Activated naive CD4-positive, alpha-beta T cell treated with anti-CD3 and anti-CD28 coated beads for 36 hours (primary cell): ENCODE data around the gene BCL3. TPM values are rescaled to one million over a fixed set of nuclear protein-coding genes. Genes with fewer than 3 reads are reported as not detected.
A peak's percentile ranks its signal among the peaks of the same experiment; 100 is the strongest.

Experiments used
- CTCF ChIA-PET: fragments of 350-600 bp; sonication (Branson Sonifier 250); formaldehyde crosslinking; loops from one replicate; lab custom pipeline; 2021; ENCODE audit warnings: antibody characterized with exemption; lab: Charles Lee
- DNase-seq: peaks from one replicate; pipeline ENCODE4 v3.0.0-alpha.2; 2020
- H3K27ac Mint-ChIP-seq: one replicate; pipeline ENCODE4 v1.8.0; 2021; ENCODE audit warnings: mild to moderate bottlenecking, mixed read lengths
- H3K27me3 Mint-ChIP-seq: one replicate; pipeline ENCODE4 v1.8.0; 2021; ENCODE audit warnings: low read depth, mixed read lengths
- H3K36me3 Mint-ChIP-seq: one replicate; pipeline ENCODE4 v1.8.0; 2021; ENCODE audit warnings: low read depth, mixed read lengths
- H3K4me1 Mint-ChIP-seq: one replicate; pipeline ENCODE4 v1.8.0; 2021; ENCODE audit warnings: low read depth, mixed read lengths
- H3K4me3 Mint-ChIP-seq: one replicate; pipeline ENCODE4 v1.8.0; 2021; ENCODE audit warnings: mild to moderate bottlenecking, moderate library complexity, mixed read lengths
- H3K9me3 Mint-ChIP-seq: one replicate; pipeline ENCODE4 v1.8.0; 2021; ENCODE audit warnings: mixed read lengths
- intact Hi-C: fragments of 100-400 bp; cut with micrococcal nuclease; formaldehyde crosslinking; loops from one replicate; pipeline ENCODE4 v1.15.1; 2023
- total RNA-seq, 2 experiments: library from RNA; stranded (reverse); gene quantifications; one replicate each; pipeline ENCODE4 v1.2.3, GENCODE V29; 2021

The BCL3 gene, protein sequence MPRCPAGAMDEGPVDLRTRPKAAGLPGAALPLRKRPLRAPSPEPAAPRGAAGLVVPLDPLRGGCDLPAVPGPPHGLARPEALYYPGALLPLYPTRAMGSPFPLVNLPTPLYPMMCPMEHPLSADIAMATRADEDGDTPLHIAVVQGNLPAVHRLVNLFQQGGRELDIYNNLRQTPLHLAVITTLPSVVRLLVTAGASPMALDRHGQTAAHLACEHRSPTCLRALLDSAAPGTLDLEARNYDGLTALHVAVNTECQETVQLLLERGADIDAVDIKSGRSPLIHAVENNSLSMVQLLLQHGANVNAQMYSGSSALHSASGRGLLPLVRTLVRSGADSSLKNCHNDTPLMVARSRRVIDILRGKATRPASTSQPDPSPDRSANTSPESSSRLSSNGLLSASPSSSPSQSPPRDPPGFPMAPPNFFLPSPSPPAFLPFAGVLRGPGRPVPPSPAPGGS
- total RNA-seq: 100 to 1,000 TPM in 1 of 2 experiments, 10 to 100 TPM in 1; 92.5 to 104 TPM

DNA sequence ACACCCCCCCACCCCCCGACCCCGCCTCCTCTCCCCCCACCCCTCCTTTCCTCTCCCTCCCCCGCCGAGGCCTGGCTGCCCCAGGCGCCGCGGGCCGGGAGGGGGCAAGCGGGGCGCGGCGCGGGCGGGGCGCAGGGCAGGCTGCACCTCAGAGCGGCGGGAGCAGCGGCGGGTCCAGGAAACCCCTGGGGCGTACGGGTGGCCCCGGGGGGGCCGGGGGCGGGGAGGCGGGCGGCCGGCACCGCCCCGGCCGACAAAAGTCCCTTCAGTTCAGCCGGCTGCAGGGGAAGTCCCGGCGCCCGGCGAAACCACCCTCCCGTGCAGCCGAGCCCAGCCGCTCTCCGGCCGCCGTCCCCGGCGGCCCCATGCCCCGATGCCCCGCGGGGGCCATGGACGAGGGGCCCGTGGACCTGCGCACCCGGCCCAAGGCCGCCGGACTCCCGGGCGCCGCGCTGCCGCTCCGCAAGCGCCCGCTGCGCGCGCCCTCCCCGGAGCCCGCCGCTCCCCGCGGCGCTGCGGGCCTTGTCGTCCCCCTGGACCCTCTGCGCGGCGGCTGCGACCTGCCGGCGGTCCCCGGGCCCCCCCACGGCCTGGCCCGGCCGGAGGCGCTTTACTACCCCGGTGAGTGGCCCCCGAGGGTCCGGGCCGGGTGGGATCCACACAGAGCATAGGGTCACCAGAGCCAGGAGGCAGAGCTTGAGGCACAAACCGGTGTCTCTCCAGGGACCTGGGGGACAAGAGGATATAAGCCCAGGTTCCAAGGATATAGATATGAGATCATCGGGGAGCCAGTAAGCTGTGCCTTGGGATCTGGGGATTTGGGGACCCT, at the start of gene BCL3:
BCL3 (plus strand) TSS at position 283 of the 829 bp plus-strand sequence; CDS start at position 366, 83 bp downstream.
- peak within 1 kb of the TSS; percentile 93 for H3K4me3 Mint-ChIP-seq
- H3K9me3 Mint-ChIP-seq: no peaks in the 10 kb centered on the region
- H3K27me3 Mint-ChIP-seq: no peaks in the 10 kb centered on the region
- peaks cover 51% of the 10 kb centered on the region for H3K36me3 Mint-ChIP-seq
- intact Hi-C loops: loop anchor here (1.0 to 5.0 kb wide), 3 partner anchors 24 to 994 kb away; partner anchors contain the start of genes BLOC1S3, SMG9 and TRAPPC6A
- peaks cover 57% of the 10 kb centered on the region for H3K4me1 Mint-ChIP-seq
- CTCF ChIA-PET: interaction anchor here (1.2 to 1.6 kb wide), 2 partner anchors 22 to 24 kb away, joined by 4 to 6 read pairs; no protein-coding TSS in a partner anchor
- peak within 1 kb of the TSS; percentile 95 for H3K27ac Mint-ChIP-seq
- peak; percentile 87 for DNase-seq

DNA sequence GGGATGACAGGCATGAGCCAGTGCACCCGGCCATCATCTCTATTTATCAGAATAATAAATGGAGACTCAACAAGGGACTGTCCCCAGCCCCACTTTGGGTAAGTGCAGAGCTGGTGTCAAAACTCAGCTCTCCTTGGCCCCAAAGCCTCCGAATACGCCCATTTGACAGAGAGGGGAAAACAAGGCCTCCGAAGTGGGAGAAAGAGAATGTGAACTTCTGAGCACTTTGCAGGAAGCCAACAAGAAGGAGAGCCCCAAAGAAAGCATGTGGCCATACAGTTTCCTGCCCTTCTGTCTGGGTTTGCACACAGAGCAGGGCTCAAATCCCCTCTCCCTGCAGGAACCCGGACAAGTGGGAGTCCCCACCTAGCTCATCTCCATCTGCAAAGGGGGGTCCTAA, 48.0 kb upstream of the BCL3 start:
- DNase-seq: no peak
- no peak overlapping the region for H3K27ac Mint-ChIP-seq
- peaks cover 5% of the 10 kb centered on the region for H3K27me3 Mint-ChIP-seq
- no peaks in the 10 kb centered on the region for H3K36me3 Mint-ChIP-seq
- no peak overlapping the region for H3K4me3 Mint-ChIP-seq
- CTCF ChIA-PET: interaction anchor here (1.5 to 4.2 kb wide), 2 partner anchors 23 to 70 kb away, joined by 4 to 14 read pairs; no protein-coding TSS in a partner anchor
- intact Hi-C loops: no loop called here
- H3K4me1 Mint-ChIP-seq: peaks cover 1% of the 10 kb centered on the region
- H3K9me3 Mint-ChIP-seq: no peaks in the 10 kb centered on the region

DNA sequence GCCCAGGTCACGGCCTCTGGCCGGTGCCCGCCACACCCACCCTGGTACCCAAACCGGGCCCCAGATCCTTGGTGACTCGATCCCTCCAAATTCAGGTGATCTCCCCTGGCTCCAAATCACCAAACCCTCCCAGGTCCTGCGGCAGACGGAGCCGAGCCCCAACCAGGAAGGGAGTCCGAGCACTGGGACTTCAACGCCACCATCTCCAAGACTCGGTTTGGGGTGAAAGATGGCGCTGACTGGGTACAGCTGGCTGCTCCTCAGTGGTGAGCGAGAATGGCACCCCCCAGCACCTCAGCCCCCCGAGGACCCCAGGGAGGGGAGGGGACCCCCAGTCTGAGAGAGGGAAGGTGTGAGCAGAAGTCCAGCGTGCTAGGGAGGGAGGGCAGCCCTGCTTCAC, 47.3 kb upstream of the BCL3 start:
- Mint-ChIP-seq H3K27me3 (peaks cover 5% of the 10 kb centered on the region), H3K27ac (no peak overlapping the region), H3K4me1 (peaks cover 1% of the 10 kb centered on the region), H3K9me3 (no peaks in the 10 kb centered on the region), H3K36me3 (no peaks in the 10 kb centered on the region), H3K4me3 (no peak overlapping the region)
- intact Hi-C loops: no loop called here
- CTCF ChIA-PET: interaction anchor here (0.6 to 4.2 kb wide), 2 partner anchors 22 to 129 kb away, joined by 3 to 14 read pairs; no protein-coding TSS in a partner anchor
- no peak for DNase-seq

DNA sequence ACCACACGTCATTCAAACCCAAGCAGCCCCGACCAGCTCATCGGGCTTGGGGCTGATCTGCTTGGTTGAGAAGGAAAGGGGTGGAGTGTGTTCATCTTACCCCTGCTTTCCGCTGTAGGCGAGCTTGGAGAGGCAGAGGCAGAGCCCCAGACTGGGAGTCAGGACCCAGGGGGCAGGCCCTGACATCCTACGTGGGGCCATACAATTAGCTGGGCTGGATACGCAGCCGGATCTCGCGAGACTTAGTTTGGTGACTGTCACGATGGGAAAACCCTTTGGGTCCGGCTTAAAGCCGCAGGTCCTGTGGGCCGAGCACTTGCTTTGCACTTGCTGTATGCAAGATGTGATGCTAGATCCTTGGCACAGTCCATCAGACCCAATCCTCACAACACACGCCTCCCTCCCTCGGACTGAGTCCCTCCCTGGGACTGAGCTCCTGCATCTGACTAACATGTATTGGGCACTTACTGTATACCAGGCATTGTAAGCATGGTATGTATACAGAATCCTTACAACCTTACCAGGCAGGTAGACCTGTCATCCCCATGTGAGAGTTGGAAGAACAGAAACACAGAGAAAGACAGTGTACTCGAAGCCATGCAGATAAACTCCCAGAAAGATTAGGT, 45.8 kb upstream of the BCL3 start:
- DNase-seq: no peak
- Mint-ChIP-seq H3K36me3 (no peaks in the 10 kb centered on the region), H3K27me3 (peaks cover 2% of the 10 kb centered on the region), H3K9me3 (no peaks in the 10 kb centered on the region), H3K27ac (no peak overlapping the region), H3K4me1 (no peaks in the 10 kb centered on the region), H3K4me3 (no peak overlapping the region)
- intact Hi-C loops: no loop called here
- CTCF ChIA-PET: interaction anchor here (4.2 kb wide), 1 partner anchor 21 kb away, joined by 14 read pairs; no protein-coding TSS in a partner anchor

DNA sequence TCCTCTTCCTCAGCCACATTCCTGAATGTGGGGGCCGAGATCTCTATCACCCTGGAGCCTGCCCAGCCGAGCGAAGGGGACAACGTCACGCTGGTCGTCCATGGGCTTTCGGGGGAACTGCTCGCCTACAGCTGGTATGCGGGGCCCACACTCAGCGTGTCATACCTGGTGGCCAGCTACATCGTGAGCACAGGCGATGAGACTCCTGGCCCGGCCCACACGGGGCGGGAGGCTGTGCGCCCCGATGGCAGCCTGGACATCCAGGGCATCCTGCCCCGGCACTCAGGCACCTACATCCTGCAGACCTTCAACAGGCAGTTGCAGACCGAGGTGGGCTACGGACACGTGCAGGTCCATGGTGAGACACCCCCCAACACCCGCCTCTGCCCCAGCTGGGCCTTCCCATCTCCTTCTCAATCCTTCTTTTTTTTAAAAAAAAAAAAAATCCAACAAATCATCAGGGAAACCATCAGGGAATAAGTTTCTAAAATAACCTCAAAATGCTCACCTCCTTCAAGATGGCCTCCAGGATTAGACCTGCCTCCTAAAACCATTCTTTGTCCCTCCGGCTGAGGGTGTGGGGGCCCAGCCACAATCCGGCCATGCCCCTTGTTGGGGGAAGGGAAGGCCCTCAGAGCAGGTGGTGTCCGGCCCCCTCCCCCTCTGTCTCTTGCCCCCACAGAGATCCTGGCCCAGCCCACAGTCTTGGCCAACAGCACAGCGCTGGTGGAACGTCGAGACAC, 45.0 kb upstream of the BCL3 start:
- CTCF ChIA-PET: interaction anchor here (4.2 kb wide), 1 partner anchor 20 kb away, joined by 14 read pairs; no protein-coding TSS in a partner anchor
- Mint-ChIP-seq H3K9me3 (no peaks in the 10 kb centered on the region), H3K36me3 (no peaks in the 10 kb centered on the region), H3K27ac (no peak overlapping the region), H3K4me3 (no peak overlapping the region), H3K4me1 (no peaks in the 10 kb centered on the region), H3K27me3 (no peaks in the 10 kb centered on the region)
- intact Hi-C loops: no loop called here
- no peak for DNase-seq

DNA sequence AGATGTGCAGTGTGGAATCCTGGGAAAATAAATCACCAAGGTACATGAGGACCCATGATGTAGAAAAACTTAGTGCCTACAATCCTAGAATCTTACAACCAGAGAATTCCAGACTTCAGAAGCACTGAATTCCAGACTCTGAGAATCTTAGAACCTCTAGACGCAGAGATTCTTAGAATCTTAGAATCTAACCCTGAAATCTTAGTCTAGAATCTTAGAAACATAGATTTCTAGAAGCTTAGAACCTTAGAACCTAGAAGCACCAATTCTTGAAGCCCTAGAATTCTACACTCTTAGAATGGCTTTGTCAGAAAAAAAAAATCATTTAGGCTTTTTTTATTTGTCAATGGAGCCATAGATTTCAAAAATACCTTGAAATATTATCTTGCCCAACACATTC, 43.5 kb upstream of the BCL3 start:
- H3K27me3 Mint-ChIP-seq: no peaks in the 10 kb centered on the region
- CTCF ChIA-PET: interaction anchor here (0.7 to 1.0 kb wide), 3 partner anchors 13 to 104 kb away, joined by 3 to 4 read pairs (median 3); no protein-coding TSS in a partner anchor
- H3K36me3 Mint-ChIP-seq: no peaks in the 10 kb centered on the region
- no peak overlapping the region for H3K4me3 Mint-ChIP-seq
- H3K9me3 Mint-ChIP-seq: no peaks in the 10 kb centered on the region
- no peak overlapping the region for H3K27ac Mint-ChIP-seq
- no peaks in the 10 kb centered on the region for H3K4me1 Mint-ChIP-seq
- intact Hi-C loops: no loop called here
- no peak for DNase-seq

DNA sequence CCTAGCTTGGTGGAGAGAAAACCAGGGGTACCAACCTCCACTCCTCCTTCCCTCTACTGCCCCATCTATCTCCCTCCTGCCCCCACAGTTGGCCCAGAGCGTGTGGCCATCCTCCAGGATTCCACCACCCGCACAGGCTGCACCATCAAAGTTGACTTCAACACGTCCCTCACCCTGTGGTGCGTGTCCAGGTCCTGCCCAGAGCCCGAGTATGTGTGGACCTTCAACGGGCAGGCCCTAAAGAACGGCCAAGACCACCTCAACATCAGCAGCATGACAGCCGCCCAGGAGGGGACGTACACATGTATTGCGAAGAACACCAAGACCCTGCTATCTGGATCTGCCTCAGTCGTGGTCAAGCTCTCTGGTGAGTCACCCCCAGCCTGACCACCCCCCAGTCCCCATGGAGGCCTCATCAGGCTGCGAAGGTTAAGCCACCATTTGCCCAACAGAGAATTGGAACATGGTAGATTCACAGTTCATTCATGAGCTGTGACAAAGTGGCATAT, 43.0 kb upstream of the BCL3 start:
- DNase-seq: no peak
- Mint-ChIP-seq H3K27me3 (no peaks in the 10 kb centered on the region), H3K4me3 (no peak overlapping the region), H3K4me1 (peaks cover under 1% of the 10 kb centered on the region), H3K9me3 (no peaks in the 10 kb centered on the region), H3K36me3 (no peaks in the 10 kb centered on the region), H3K27ac (no peak overlapping the region)
- intact Hi-C loops: no loop called here
- CTCF ChIA-PET: interaction anchor here (0.7 to 1.0 kb wide), 3 partner anchors 12 to 103 kb away, joined by 3 to 4 read pairs (median 3); no protein-coding TSS in a partner anchor

DNA sequence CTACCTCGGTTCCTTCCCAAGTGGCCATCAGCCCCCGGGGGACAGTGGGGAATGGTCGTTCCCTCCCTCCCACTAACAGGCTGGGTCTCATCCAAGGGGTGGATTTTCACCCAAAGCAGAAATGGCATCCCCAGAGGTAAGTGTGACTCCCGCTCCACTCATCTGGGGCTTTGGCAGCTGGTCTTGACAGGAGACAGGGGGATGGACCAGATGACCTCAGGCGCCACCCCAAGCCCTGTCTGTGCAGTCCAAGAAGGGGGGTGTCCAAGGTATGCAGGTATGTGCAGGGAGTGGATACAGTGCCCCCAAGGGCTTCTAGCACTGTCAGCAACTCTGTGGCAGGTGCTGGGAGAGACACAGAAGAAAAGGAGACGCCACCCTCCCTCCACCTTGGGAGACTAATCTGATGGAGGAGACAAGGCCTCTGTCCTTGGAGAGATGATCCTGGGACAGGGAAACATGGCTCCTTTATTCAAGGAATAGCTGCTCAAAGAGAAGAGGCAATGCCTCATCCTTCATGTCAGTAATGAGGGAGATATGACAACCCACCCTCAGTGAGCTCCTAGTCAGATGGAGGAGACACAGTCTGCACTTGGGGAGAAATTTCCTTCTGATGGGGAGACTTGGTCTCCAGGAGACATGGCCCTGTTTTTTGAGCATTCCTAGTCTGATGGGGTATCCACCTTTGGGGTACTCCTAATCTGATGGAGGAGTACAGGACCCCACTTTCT, 41.8 kb upstream of the BCL3 start:
- peaks cover 4% of the 10 kb centered on the region for H3K4me1 Mint-ChIP-seq
- no peaks in the 10 kb centered on the region for H3K27me3 Mint-ChIP-seq
- no peaks in the 10 kb centered on the region for H3K36me3 Mint-ChIP-seq
- no peak for DNase-seq
- no peaks in the 10 kb centered on the region for H3K9me3 Mint-ChIP-seq
- no peak overlapping the region for H3K4me3 Mint-ChIP-seq
- intact Hi-C loops: no loop called here
- CTCF ChIA-PET: no interaction called here
- H3K27ac Mint-ChIP-seq: no peak overlapping the region

DNA sequence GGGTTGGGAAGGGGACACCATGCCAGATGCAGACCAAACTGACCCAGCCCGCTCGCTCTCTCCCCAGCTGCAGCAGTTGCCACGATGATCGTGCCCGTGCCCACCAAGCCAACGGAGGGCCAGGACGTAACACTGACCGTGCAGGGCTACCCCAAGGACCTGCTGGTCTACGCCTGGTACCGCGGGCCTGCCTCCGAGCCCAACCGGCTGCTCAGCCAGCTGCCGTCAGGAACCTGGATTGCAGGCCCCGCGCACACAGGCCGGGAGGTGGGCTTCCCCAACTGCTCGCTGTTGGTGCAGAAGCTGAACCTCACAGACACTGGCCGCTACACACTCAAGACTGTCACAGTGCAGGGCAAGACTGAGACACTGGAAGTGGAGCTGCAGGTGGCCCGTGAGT, 40.7 kb upstream of the BCL3 start:
- Mint-ChIP-seq H3K4me3 (no peak overlapping the region), H3K27me3 (no peaks in the 10 kb centered on the region), H3K36me3 (no peaks in the 10 kb centered on the region), H3K9me3 (no peaks in the 10 kb centered on the region), H3K4me1 (peaks cover 4% of the 10 kb centered on the region), H3K27ac (no peak overlapping the region)
- CTCF ChIA-PET: interaction anchor here (2.1 kb wide), 1 partner anchor 18 kb away, joined by 8 read pairs; no protein-coding TSS in a partner anchor
- intact Hi-C loops: no loop called here
- DNase-seq: no peak

DNA sequence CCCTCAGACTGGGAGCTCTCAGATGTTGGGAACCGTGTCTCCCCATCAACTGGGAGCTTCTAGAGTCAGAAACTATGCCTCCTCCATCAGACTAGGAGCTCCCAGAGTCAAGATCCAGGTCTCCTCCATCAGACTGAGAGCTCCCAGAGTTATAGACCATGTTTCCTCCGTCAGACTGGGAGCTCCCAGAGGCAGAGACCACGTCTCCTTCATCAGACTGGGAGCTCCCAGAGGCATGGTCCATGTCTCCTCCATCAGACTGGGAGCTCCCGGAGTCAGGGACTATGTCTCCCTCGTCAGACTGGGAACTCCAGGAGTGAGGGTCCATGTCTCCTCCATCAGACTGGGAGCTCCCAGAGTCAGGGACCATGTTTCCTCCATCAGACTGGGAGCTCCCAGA, 39.6 kb upstream of the BCL3 start:
- no peaks in the 10 kb centered on the region for H3K27me3 Mint-ChIP-seq
- H3K4me1 Mint-ChIP-seq: peaks cover 4% of the 10 kb centered on the region
- no peak overlapping the region for H3K27ac Mint-ChIP-seq
- CTCF ChIA-PET: interaction anchor here (0.7 to 2.1 kb wide), 5 partner anchors 14 to 745 kb away, joined by 3 to 8 read pairs (median 3); no protein-coding TSS in a partner anchor
- H3K36me3 Mint-ChIP-seq: no peaks in the 10 kb centered on the region
- no peak for DNase-seq
- no peaks in the 10 kb centered on the region for H3K9me3 Mint-ChIP-seq
- H3K4me3 Mint-ChIP-seq: no peak overlapping the region
- intact Hi-C loops: no loop called here
